Ovary (tissue), 3 donors: Measurements from ENCODE around the gene HERPUD1.

Experiments used
- CTCF ChIP-seq, 3 donors: fragments of 450-650 bp in 2 of 3; fragments of 200-600 bp in 1 of 3; IDR thresholded peaks; one replicate each; pipeline versions ENCODE4 v1.5.1 to v1.8.0; 2016 to 2022; ENCODE audit warnings: antibody characterized with exemption in 3 of 3, mild to moderate bottlenecking in 1 of 3
- POLR2A ChIP-seq: fragments of 450-650 bp; IDR thresholded peaks from one replicate; pipeline ENCODE4 v1.6.1; 2017; ENCODE audit warnings: antibody characterized with exemption, mild to moderate bottlenecking, moderate library complexity
- donor health status: DM: no; HTN: no; CAD: no.

DNA sequence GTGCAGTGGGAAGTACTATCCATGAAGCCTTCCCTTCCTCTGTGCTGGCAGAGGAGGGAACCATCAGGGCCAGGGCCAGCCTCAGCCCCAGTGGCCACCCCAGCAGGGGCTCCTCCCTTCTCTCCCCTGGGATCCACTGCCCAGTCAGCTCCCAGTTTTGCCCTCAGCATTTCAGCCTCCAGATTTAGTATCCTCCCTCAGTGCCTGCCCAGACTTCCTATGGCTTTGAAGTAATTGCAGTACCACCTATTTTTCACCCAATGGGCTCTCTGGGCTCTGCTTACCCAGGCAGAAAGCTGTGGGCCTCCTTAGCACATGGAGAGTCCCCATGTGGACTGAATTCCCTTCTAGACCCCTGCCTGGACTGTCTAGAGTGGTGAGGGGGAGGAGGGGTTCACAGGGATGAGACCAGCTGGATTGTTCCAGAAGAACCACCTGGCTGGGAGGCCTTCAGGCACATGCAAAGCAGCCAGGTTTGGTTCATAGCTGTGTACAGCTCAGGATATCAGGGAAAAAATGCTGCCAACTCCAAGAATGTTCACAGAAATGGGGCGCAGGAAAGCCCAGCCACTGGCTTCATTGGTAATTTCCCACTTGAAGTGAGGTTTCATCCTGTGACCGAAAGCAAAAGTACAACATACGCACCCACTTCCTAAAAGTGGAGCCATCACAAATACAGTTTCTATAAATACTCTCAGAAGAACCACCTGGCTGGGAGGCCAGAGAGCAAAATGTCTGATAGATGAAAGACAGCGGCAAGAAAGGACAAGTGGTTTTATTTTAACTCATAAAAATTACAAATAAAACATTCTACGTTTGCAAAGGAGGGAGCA, 15.2 kb upstream of the HERPUD1 start:
- TF ChIP-seq CTCF (IDR thresholded peaks at IDR 0.05) (no peak), POLR2A (no peak)
